Activated CD4-positive, alpha-beta memory T cell treated with anti-CD3 and anti-CD28 coated beads for 36 hours (primary cell): Measurements from ENCODE around the gene EID1. TPM values are rescaled to one million over a fixed set of nuclear protein-coding genes. Genes with fewer than 3 reads are reported as not detected.
"Not testable (repeated sequence)": the region's sequence is repeated elsewhere in the genome, so short reads cannot be mapped to it uniquely, and the experiment has no call there.

Source experiments
- CTCF ChIA-PET: fragments of 350-600 bp; sonication (Branson Sonifier 250); formaldehyde crosslinking; loops from one replicate; lab custom pipeline; 2021; ENCODE audit warnings: antibody characterized with exemption, inconsistent platforms; lab: Charles Lee
- POLR2A ChIA-PET: fragments of 350-600 bp; sonication (Branson Sonifier 250); formaldehyde crosslinking; loops from one replicate; lab custom pipeline; 2021; ENCODE audit warnings: antibody characterized with exemption; lab: Charles Lee
- DNase-seq: peaks from one replicate; pipeline ENCODE4 v3.0.0-alpha.2; 2020
- H3K27ac Mint-ChIP-seq: one replicate; pipeline ENCODE4 v1.8.0; 2021; ENCODE audit warnings: mixed read lengths
- H3K27me3 Mint-ChIP-seq: one replicate; pipeline ENCODE4 v1.8.0; 2021; ENCODE audit warnings: mixed read lengths
- H3K36me3 Mint-ChIP-seq: one replicate; pipeline ENCODE4 v1.8.0; 2021; ENCODE audit warnings: mixed read lengths
- H3K4me1 Mint-ChIP-seq: one replicate; pipeline ENCODE4 v1.8.0; 2021; ENCODE audit warnings: low read depth, mixed read lengths
- H3K4me3 Mint-ChIP-seq: one replicate; pipeline ENCODE4 v1.8.0; 2021; ENCODE audit warnings: mild to moderate bottlenecking, mixed read lengths
- H3K9me3 Mint-ChIP-seq: one replicate; pipeline ENCODE4 v1.8.0; 2021; ENCODE audit warnings: mixed read lengths
- intact Hi-C: fragments of 100-400 bp; cut with micrococcal nuclease; formaldehyde crosslinking; loops from one replicate; pipeline ENCODE4 v1.15.1; 2023
- total RNA-seq, 2 experiments: library from RNA; stranded (reverse); gene quantifications; one replicate each; pipeline ENCODE4 v1.2.3, GENCODE V29; 2021

Gene EID1, protein sequence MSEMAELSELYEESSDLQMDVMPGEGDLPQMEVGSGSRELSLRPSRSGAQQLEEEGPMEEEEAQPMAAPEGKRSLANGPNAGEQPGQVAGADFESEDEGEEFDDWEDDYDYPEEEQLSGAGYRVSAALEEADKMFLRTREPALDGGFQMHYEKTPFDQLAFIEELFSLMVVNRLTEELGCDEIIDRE
- 10 to 100 TPM; 88.3 to 90.0 TPM for total RNA-seq

GRCh38 chr15:48877630-48878595 is at the start of gene EID1:
EID1 (plus strand) TSS chr15:48878134; CDS start chr15:48878177, 43 bp downstream.
- Mint-ChIP-seq H3K4me1 (peaks cover 44% of the 10 kb centered on the region), H3K4me3 (peak within 1 kb of the TSS; percentile 99)
- intact Hi-C loops = loop anchor here (1.0 to 10.0 kb wide), 12 partner anchors 51 to 1475 kb away; partner anchors contain the start of genes CEP152, COPS2, DUT and FAM227B

DNA sequence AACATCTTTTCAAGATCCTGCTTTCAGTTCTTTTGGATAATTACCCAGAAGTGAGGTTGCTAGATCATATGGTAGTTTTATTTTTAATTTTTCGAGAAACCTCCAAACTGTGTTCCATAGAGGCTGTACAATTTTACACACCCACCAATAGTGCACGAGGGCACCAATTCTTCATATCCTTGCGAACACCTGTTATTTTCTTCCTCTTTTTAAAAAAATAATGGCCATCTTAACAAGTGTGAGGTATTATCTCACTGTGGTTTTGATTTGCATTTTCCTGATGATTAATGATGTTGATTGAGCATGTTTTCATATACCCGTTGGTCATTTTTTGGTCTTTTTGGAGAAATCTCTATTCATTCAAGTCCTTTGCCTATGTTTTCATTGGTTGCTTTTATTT is 49.5 kb upstream of the EID1 start:
- no peak for DNase-seq

More at GRCh38 chr15:48877630-48878595, at the start of gene EID1:
- H3K27ac Mint-ChIP-seq = peak within 1 kb of the TSS; percentile 96
- ChIA-PET CTCF (interaction anchor here (0.8 to 2.2 kb wide), 12 partner anchors 12 to 292 kb away, joined by 3 to 19 read pairs (median 4); partner anchors contain the start of genes CEP152, COPS2 and SECISBP2L), POLR2A (interaction anchor here (0.6 to 1.7 kb wide), 14 partner anchors 10 to 1383 kb away, joined by 3 to 14 read pairs (median 4); partner anchors contain the start of genes CEP152, COPS2 and GALK2)
- H3K9me3 Mint-ChIP-seq = no peaks in the 10 kb centered on the region
- DNase-seq = peak; percentile 96
- peaks cover 12% of the 10 kb centered on the region for H3K27me3 Mint-ChIP-seq
- peaks cover 17% of the 10 kb centered on the region for H3K36me3 Mint-ChIP-seq

GRCh38 chr15:48828906-48829305 is 49.0 kb upstream of the EID1 start:
- POLR2A ChIA-PET = no interaction called here

More for the DNA sequence above, 49.5 kb upstream of the EID1 start:
- Mint-ChIP-seq H3K9me3 (peaks cover 15% of the 10 kb centered on the region), H3K36me3 (peaks cover 2% of the 10 kb centered on the region), H3K27me3 (peaks cover 13% of the 10 kb centered on the region), H3K27ac (no peak overlapping the region), H3K4me3 (no peak overlapping the region), H3K4me1 (peaks cover 4% of the 10 kb centered on the region)
- ChIA-PET POLR2A (no interaction called here), CTCF (no interaction called here)
- intact Hi-C loops = no loop called here

DNA sequence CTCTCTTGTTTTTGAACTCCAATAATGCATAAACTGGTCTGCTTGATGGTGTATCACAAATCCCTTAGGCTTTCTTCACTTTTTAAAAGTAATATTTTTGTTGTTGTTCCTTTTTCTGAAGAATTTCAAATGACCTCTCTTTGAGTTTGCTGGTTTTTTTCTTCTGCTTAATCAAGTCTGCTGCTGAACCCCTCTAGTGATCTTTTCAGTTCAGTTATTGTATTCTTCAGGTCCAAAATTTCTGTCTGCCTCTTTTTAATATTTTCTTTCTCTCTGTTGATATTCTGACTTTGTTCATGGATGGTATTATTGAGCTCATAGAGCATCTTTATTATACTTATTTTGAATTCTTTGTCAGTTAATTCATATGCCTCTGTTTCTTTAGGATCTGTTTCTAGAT is 45.3 kb upstream of the EID1 start:
- Mint-ChIP-seq H3K4me1 (no peaks in the 10 kb centered on the region), H3K27me3 (peaks cover 24% of the 10 kb centered on the region), H3K4me3 (no peak overlapping the region), H3K36me3 (peaks cover 4% of the 10 kb centered on the region), H3K9me3 (peaks cover 21% of the 10 kb centered on the region), H3K27ac (no peak overlapping the region)
- POLR2A ChIA-PET = no interaction called here
- CTCF ChIA-PET = no interaction called here
- intact Hi-C loops = no loop called here
- DNase-seq = no peak

More at GRCh38 chr15:48828906-48829305, 49.0 kb upstream of the EID1 start:
- CTCF ChIA-PET = no interaction called here
- Mint-ChIP-seq H3K27ac (no peak overlapping the region), H3K4me1 (peaks cover 4% of the 10 kb centered on the region), H3K4me3 (no peak overlapping the region), H3K36me3 (peaks cover 3% of the 10 kb centered on the region), H3K27me3 (peaks cover 17% of the 10 kb centered on the region), H3K9me3 (peaks cover 19% of the 10 kb centered on the region)
- intact Hi-C loops = no loop called here
- DNase-seq = no peak

DNA sequence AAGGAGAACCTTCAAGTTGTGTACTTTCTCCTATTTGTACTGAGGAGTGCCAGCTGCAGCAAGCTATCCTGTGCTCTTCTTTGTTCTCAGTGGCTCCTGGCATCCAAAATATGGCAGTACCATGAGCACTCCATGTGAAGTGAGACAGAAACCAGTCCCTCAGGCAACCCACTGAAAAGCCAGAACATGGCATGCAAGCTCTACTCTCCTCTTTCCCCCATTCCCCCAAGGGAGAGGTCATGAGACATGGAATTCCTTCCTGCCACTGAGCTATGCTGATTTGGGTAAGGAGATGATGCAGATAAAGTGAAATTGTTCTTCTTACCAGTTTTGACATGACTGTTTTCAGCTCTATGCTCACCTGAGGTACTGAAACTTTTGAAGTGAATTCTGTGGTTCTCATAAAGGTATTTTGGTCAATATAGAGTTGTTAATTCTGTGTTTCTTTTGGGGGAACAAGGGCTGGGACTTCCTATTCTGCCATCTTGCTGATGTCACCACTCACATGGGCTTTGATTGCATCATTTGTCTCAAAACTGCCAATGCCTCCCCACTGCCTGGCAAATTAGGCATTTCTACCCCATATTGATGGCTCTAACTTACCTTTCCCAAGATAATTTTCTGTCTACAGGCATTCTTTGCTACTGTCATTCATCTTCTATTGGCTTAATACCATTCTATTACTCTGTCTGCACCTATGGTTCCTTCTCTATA is 44.3 kb upstream of the EID1 start:
- Mint-ChIP-seq H3K4me3 (no peak overlapping the region), H3K27ac (no peak overlapping the region), H3K36me3 (peaks cover 4% of the 10 kb centered on the region), H3K4me1 (no peaks in the 10 kb centered on the region), H3K27me3 (peaks cover 24% of the 10 kb centered on the region), H3K9me3 (peaks cover 21% of the 10 kb centered on the region)
- DNase-seq = no peak
- ChIA-PET CTCF (no interaction called here), POLR2A (no interaction called here)
- intact Hi-C loops = no loop called here

DNA sequence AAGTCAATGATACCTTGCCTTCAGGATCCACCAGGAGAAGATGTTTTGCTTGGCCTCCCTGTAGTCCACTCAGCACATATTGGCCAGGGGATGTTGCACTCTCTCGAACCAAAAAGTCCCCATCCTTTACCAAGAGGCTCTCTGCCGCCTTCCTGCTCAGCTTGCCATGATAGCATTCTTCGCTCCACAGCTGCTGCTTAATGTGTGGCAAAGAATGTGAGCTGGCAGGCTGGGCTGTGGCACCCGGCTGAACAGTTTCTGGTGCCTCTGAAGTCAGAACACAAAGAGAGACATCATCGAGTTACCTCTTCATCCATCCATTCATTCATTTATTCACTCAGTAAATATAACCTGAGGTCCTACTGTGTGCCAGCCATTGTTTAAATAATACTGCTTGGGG is 43.2 kb upstream of the EID1 start:
- Mint-ChIP-seq H3K27ac (no peak overlapping the region), H3K27me3 (peaks cover 23% of the 10 kb centered on the region), H3K36me3 (peaks cover 4% of the 10 kb centered on the region), H3K9me3 (peaks cover 21% of the 10 kb centered on the region), H3K4me1 (no peaks in the 10 kb centered on the region), H3K4me3 (no peak overlapping the region)
- intact Hi-C loops = no loop called here
- no peak for DNase-seq
- CTCF ChIA-PET = no interaction called here
- POLR2A ChIA-PET = no interaction called here

DNA sequence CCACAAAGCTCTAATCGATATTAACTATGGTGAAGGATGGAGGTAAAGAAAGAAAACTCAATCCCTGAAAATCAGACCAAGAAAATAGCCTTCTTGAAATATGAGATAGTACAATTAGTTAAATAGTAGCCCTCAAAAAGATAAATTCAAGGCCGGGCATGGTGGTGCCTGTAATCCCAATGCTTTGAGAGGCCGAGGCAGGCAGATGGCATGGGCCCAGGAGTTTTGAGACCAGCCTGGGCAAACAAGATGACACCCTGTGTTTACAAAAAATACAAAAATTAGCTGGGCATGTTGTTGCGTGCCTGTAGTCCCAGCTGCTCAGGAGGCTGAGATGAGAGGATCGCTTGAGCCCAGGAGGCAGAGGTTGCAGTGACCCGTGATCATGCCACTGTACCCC is 35.4 kb upstream of the EID1 start:
- CTCF ChIA-PET = no interaction called here

GRCh38 chr15:48845123-48845522 is 32.8 kb upstream of the EID1 start:
- Mint-ChIP-seq H3K9me3 (no peaks in the 10 kb centered on the region), H3K4me1 (no peaks in the 10 kb centered on the region), H3K27me3 (peaks cover 6% of the 10 kb centered on the region), H3K4me3 (no peak overlapping the region), H3K36me3 (no peaks in the 10 kb centered on the region), H3K27ac (no peak overlapping the region)
- DNase-seq = no peak
- POLR2A ChIA-PET = no interaction called here
- CTCF ChIA-PET = interaction anchor here (1.0 to 1.1 kb wide), 2 partner anchors 16 to 130 kb away, joined by 3 to 4 read pairs; no protein-coding TSS in a partner anchor
- intact Hi-C loops = no loop called here

More for the DNA sequence above, 35.4 kb upstream of the EID1 start:
- Mint-ChIP-seq H3K27ac (no peak overlapping the region), H3K27me3 (no peaks in the 10 kb centered on the region), H3K4me1 (no peaks in the 10 kb centered on the region), H3K4me3 (no peak overlapping the region), H3K36me3 (no peaks in the 10 kb centered on the region), H3K9me3 (no peaks in the 10 kb centered on the region)
- intact Hi-C loops = no loop called here
- POLR2A ChIA-PET = no interaction called here
- no peak for DNase-seq

DNA sequence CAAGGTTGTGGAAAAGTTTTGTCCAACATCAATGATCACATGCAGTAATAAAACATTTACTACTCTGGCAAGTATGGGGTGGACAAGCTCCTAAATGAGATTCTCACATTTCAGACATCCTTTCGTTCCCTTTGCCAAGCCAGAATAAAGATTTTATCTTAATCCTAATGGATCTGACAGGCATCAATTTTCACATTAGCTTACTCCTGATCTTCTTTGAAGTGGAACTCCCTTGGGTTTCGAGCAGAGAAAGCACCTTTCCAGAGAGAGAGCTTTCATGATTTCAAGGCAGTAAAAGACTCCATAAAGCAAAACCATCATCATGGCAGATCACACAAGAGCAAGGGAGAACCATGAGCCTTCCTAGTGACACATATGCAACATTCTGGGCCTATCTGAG is 27.3 kb upstream of the EID1 start:
- Mint-ChIP-seq H3K27ac (no peak overlapping the region), H3K9me3 (no peaks in the 10 kb centered on the region), H3K36me3 (no peaks in the 10 kb centered on the region), H3K27me3 (peaks cover 8% of the 10 kb centered on the region), H3K4me3 (no peak overlapping the region), H3K4me1 (no peaks in the 10 kb centered on the region)
- intact Hi-C loops = no loop called here
- ChIA-PET CTCF (no interaction called here), POLR2A (no interaction called here)
- DNase-seq = no peak

- CTCF ChIA-PET = interaction anchor here (1.2 to 1.4 kb wide), 2 partner anchors 10 to 294 kb away, joined by 3 to 6 read pairs; no protein-coding TSS in a partner anchor
- H3K9me3 Mint-ChIP-seq = no peaks in the 10 kb centered on the region
- no peak overlapping the region for H3K27ac Mint-ChIP-seq
- POLR2A ChIA-PET = no interaction called here
- no peak overlapping the region for H3K4me3 Mint-ChIP-seq
- no peak for DNase-seq
- peaks cover 8% of the 10 kb centered on the region for H3K27me3 Mint-ChIP-seq
- H3K4me1 Mint-ChIP-seq = no peaks in the 10 kb centered on the region
- intact Hi-C loops = no loop called here
- no peaks in the 10 kb centered on the region for H3K36me3 Mint-ChIP-seq
Measured at GRCh38 chr15:48851956-48852355, 26.0 kb upstream of the EID1 start.

GRCh38 chr15:48854434-48854833 is 23.5 kb upstream of the EID1 start:
- H3K27ac Mint-ChIP-seq, DNase-seq, H3K4me1 Mint-ChIP-seq, intact Hi-C loops, H3K36me3 Mint-ChIP-seq, CTCF ChIA-PET, H3K27me3 Mint-ChIP-seq, POLR2A ChIA-PET, H3K4me3 Mint-ChIP-seq, H3K9me3 Mint-ChIP-seq: not testable (repeated sequence)
